Measurements from ENCODE around the gene LY6G5C. TPM values are rescaled to one million over a fixed set of nuclear protein-coding genes. Genes with fewer than 3 reads are reported as not detected.
A peak's percentile ranks its signal among the peaks of the same experiment; 100 is the strongest.

Gene LY6G5C
- total and polyA plus RNA-seq, 10 donors, result 3.3 to 7.9 (median 5.2) TPM

GRCh38 chr6:31657406-31658157 lies 23.3 kb downstream of the LY6G5C start:
- 61 to 83% (median 77%) methylated on average over 6 of the region's 6 CpGs for WGBS, 5 donors
- Histone ChIP-seq H3K27ac (peak overlapping the region in 5 of 8 donors; percentile 9 to 97 (median 94)), H3K4me1 (peaks cover 39 to 92% (median 70%) of the 10 kb centered on the region in 6 donors), H3K36me3 (peaks cover 0 to 59% (median 22%) of the 10 kb centered on the region in 6 donors), H3K27me3 (replicated peaks in 1 of 7) (no peaks in the 10 kb centered on the region), H3K4me3 (peak overlapping the region in 1 of 8 donors; percentile 6), H3K9me3 (no peaks in the 10 kb centered on the region)
- intact Hi-C loops (cut with DNase I; ENCODE audit: low total_unique reads), result no loop called here
- no peak for DNase-seq
- TF ChIP-seq POLR2A (IDR thresholded peaks at IDR 0.05) (no peak), CTCF (IDR thresholded peaks at IDR 0.05 in 8 of 11, conservative IDR thresholded peaks at IDR 0.05 in 3 of 11) (no peak), POLR2AphosphoS5 (IDR thresholded peaks at IDR 0.05) (no peak)

GRCh38 chr6:31655349-31656237 lies 25.3 kb downstream of the LY6G5C start, which contains the start of gene APOM:
Gene APOM, plus strand, starts transcription at chr6:31655894. Its CDS starts 73 bp downstream, at chr6:31655967.
- 86 to 96% (median 91%) methylated on average over 8 of the region's 8 CpGs for WGBS, 5 donors
- Histone ChIP-seq H3K27ac (peak within 1 kb of the TSS in 1 of 8 donors; percentile 28), H3K4me1 (peaks cover 38 to 86% (median 64%) of the 10 kb centered on the region in 6 donors), H3K27me3 (replicated peaks in 1 of 7) (no peaks in the 10 kb centered on the region), H3K36me3 (peaks cover 0 to 54% (median 15%) of the 10 kb centered on the region in 6 donors), H3K9me3 (no peaks in the 10 kb centered on the region), H3K4me3 (no peak within 1 kb of the TSS)
- DNase-seq, result no peak
- intact Hi-C loops (cut with DNase I; ENCODE audit: low total_unique reads), result no loop called here
- TF ChIP-seq POLR2AphosphoS5 (IDR thresholded peaks at IDR 0.05) (no peak), CTCF (IDR thresholded peaks at IDR 0.05 in 8 of 11, conservative IDR thresholded peaks at IDR 0.05 in 3 of 11) (no peak)

DNA sequence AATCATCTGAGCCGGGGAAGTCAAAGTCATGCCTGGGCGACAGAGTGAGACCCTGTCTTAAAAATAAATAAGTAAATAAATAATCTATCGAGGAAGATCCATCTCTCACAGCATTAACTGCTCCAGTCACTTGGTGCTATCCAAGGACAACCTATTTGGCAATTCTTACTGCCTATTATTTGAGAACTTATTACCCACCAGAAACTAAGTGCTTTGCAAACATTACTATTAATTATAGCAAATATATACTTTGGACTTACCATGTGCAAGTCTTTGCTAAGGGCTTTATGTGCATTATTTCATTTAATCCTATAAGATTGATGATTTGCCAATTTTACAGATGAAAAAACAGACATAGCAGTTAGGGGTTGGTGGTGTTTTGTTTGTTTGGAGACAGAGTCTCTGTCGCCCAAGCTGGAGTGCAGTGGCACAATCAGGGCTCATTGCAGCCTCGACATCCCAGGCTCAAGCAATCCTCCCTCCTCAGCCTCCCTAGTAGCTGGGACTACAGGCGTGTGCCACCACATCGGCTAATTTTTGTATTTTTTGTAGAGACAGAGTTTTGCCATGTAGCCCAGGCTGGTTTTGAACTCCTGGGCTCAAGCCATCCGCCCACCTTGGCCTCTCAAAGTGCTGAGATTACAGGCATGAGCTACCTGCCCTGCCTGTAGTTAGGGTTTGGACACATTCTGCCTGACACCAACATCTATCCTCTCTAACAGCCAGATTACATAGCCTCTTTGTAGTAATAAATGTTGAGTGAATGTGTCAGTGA lies 26.1 kb downstream of the LY6G5C start:
- H3K4me1 ChIP-seq, result peaks cover 38 to 88% (median 70%) of the 10 kb centered on the region in 6 donors
- H3K27me3 ChIP-seq (replicated peaks in 1 of 7), result no peaks in the 10 kb centered on the region
- no peak overlapping the region for H3K27ac ChIP-seq
- intact Hi-C loops (cut with DNase I; ENCODE audit: low total_unique reads), result no loop called here
- WGBS, 5 donors, result 93 to 99% (median 94%) methylated on average over 8 of the region's 8 CpGs
- no peaks in the 10 kb centered on the region for H3K9me3 ChIP-seq
- no peak overlapping the region for H3K4me3 ChIP-seq
- DNase-seq, result no peak
- H3K36me3 ChIP-seq, result peaks cover 0 to 62% (median 21%) of the 10 kb centered on the region in 6 donors
- TF ChIP-seq POLR2AphosphoS5 (IDR thresholded peaks at IDR 0.05) (no peak), POLR2A (IDR thresholded peaks at IDR 0.05) (no peak), CTCF (IDR thresholded peaks at IDR 0.05 in 8 of 11, conservative IDR thresholded peaks at IDR 0.05 in 3 of 11) (no peak)

Data from spleen (tissue), 11 donors.